ENCODE measurements around the gene ZMYND8. TPM values are rescaled to one million over a fixed set of nuclear protein-coding genes. Genes with fewer than 3 reads are reported as not detected.

Gene ZMYND8
- total RNA-seq, 4 donors from 2014 or later = 51.3 to 106 (median 94.0) TPM

DNA sequence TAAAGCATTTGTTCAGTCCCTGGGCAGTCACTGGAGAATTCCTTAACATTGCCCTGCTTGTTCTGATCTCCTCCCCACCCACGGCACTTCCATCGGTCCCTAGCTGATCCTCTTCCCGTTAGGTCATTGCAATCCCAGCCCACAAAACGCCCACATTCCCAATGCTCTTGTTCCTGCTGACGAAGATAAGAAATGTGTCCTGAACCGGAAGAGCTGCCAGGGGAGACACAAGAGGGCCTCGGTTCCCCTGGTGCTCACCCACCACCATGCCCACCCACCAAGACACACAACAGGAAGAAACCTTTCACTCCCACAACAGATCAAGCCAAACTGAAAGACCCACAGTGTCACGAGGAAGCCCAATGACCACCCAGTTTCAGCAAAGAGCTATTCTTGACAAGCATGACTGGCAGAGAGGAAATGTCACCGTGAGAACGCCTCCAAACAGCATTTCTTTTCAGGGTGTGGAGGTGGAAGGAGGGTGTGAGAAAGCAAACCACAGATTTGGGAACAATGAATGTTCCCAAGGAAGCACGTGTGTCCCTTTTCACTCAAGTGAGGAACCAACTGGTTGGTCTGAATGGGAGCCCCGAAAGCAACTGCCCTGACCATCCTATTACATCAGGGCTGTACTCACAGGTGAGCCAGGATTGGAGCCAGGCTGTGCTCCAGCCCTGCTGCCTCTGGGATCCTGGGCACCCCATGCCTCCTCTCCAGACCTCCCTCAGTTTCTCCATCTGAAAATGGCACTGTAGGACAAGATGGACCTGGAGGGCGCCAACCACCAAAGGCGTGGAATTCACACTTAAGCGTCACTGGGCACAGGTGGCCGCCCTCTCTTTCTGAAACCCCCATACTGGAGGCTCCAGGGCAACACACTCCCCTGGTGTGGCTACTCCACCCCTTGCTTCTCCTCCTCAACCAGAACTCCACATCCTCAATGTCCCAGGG is 97.5 kb downstream of the ZMYND8 start:
- Histone ChIP-seq H3K36me3 (peaks cover 0 to 72% (median 0%) of the 10 kb centered on the region in 3 donors), H3K4me3 (no peak overlapping the region), H3K4me1 (peaks cover 0 to 9% (median 2%) of the 10 kb centered on the region in 4 donors), H3K27me3 (no peaks in the 10 kb centered on the region), H3K9me3 (no peaks in the 10 kb centered on the region), H3K27ac (peak overlapping the region in 2 of 4 donors; percentile 3 to 62)
- peak in 2 of 3 donors; percentile 53 to 57 for DNase-seq
- TF ChIP-seq, protein P1, sequence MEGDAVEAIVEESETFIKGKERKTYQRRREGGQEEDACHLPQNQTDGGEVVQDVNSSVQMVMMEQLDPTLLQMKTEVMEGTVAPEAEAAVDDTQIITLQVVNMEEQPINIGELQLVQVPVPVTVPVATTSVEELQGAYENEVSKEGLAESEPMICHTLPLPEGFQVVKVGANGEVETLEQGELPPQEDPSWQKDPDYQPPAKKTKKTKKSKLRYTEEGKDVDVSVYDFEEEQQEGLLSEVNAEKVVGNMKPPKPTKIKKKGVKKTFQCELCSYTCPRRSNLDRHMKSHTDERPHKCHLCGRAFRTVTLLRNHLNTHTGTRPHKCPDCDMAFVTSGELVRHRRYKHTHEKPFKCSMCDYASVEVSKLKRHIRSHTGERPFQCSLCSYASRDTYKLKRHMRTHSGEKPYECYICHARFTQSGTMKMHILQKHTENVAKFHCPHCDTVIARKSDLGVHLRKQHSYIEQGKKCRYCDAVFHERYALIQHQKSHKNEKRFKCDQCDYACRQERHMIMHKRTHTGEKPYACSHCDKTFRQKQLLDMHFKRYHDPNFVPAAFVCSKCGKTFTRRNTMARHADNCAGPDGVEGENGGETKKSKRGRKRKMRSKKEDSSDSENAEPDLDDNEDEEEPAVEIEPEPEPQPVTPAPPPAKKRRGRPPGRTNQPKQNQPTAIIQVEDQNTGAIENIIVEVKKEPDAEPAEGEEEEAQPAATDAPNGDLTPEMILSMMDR (IDR thresholded peaks at IDR 0.05) = no peak
- no peak for TF ChIP-seq POLR2A (IDR thresholded peaks at IDR 0.05)

DNA sequence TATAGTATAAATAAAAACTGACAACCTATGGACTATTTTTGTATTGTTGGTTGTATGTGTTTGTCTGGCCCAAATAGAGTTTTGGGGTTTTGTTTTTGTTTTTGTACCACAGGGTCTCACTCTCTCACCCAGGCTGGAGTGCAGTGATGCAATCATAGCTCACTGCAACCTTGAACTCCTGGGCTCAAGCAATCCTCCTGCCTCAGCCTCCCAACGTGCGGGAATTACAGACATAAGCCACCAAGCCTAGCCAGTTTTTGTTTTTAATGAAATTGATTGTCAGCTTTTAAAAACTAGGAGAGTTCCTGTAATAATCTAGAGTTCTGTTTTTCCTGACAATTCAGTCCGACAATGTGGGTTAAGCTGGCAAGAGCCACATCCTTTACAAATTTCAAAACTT is 98.7 kb downstream of the ZMYND8 start:
- Histone ChIP-seq H3K4me3 (no peak overlapping the region), H3K9me3 (no peaks in the 10 kb centered on the region), H3K36me3 (peaks cover 0 to 66% (median 0%) of the 10 kb centered on the region in 3 donors), H3K4me1 (peaks cover 0 to 9% (median 2%) of the 10 kb centered on the region in 4 donors), H3K27ac (no peak overlapping the region), H3K27me3 (no peaks in the 10 kb centered on the region)
- TF ChIP-seq POLR2A (IDR thresholded peaks at IDR 0.05) = no peak
- TF ChIP-seq, protein P1 (IDR thresholded peaks at IDR 0.05) = no peak
- DNase-seq = no peak

DNA sequence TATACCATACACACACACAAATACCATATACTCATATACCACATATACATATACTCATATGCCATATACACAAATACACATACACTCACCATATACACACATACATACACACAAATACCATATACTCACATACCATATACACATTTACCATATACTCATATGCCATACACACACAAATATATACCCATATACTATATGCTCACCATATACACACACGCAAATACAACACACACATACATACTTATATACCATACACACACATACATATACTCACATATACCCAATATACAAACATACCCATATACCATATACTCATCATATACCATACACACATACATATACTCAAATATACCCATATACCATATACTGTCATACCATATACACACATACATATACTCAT is 99.2 kb downstream of the ZMYND8 start:
- no peak for TF ChIP-seq POLR2A (IDR thresholded peaks at IDR 0.05)
- TF ChIP-seq, protein P1 (IDR thresholded peaks at IDR 0.05) = no peak
- Histone ChIP-seq H3K27ac (peak overlapping the region in 1 of 4 donors; percentile 19), H3K4me3 (no peak overlapping the region), H3K4me1 (peaks cover 0 to 9% (median 2%) of the 10 kb centered on the region in 4 donors), H3K27me3 (no peaks in the 10 kb centered on the region), H3K36me3 (peaks cover 0 to 66% (median 0%) of the 10 kb centered on the region in 3 donors), H3K9me3 (no peaks in the 10 kb centered on the region)
- no peak for DNase-seq

DNA sequence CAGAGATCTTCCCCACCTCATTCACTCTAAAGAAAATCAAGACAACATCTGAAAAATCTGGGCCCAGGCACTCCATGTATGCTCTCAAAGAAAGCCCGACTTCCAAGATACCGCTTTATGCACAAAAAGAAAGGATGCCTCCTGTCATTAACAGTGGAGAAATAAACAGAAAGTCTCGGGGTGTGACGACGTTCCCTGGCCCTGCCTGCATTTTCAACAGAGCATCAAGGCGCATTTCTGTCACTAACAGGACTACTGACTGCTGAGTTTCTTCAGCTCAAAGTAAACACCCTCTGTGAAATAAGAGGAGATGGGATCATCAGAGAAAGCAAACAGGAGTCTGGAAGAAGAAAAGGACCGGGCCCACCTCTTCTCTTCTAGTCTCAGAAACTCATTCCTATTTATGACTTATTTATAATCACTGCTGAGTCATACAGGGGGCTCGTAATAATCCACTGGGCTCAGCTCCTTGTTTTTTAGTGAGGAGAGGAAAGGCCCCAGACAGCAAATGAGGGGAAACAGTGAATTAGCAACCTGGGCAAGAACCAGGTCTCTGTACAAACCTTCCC is 99.7 kb downstream of the ZMYND8 start:
- H3K9me3 ChIP-seq = no peaks in the 10 kb centered on the region
- H3K4me3 ChIP-seq = no peak overlapping the region
- peaks cover 0 to 66% (median 0%) of the 10 kb centered on the region in 3 donors for H3K36me3 ChIP-seq
- TF ChIP-seq, protein P1 (IDR thresholded peaks at IDR 0.05) = no peak
- TF ChIP-seq POLR2A (IDR thresholded peaks at IDR 0.05) = no peak
- no peak for DNase-seq
- H3K27me3 ChIP-seq = no peaks in the 10 kb centered on the region
- H3K4me1 ChIP-seq = peaks cover 0 to 9% (median 0%) of the 10 kb centered on the region in 4 donors
- peak overlapping the region in 2 of 4 donors; percentile 19 for H3K27ac ChIP-seq

DNA sequence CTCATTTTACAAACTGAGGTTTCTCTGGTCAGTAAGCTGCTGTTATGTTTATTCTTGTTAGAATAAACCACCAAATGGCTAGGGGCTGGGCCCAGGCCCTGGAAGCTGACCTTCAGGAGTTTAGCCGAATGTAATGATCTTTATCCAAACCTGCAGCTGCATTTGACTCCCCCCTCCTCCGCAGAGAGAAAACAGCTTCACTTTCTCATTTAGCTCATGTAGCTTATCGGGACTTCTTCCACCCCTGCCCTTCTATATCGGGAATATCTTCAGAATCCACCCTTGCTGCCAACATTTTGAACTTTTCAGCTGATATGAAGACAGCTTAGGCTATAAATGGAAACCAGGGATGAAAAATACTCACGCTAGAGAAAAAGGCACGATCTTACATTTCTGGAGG is 102.6 kb downstream of the ZMYND8 start:
- no peaks in the 10 kb centered on the region for H3K9me3 ChIP-seq
- H3K4me3 ChIP-seq = no peak overlapping the region
- no peaks in the 10 kb centered on the region for H3K4me1 ChIP-seq
- TF ChIP-seq POLR2A (IDR thresholded peaks at IDR 0.05) = no peak
- TF ChIP-seq, protein P1 (IDR thresholded peaks at IDR 0.05) = no peak
- no peak for DNase-seq
- no peaks in the 10 kb centered on the region for H3K27me3 ChIP-seq
- no peak overlapping the region for H3K27ac ChIP-seq
- peaks cover 0 to 64% (median 0%) of the 10 kb centered on the region in 3 donors for H3K36me3 ChIP-seq

Measured in Peyer's patch (tissue), 4 donors.